H1 (cell line): Measurements from ENCODE around the gene C2.

Experiments
- CHD2 ChIP-seq: IDR thresholded peaks from 2 replicates; pipeline ENCODE4 v1.6.1; 2012; ENCODE audit warnings: low read length, improper control_type of control experiment
- CTCF ChIP-seq, 3 experiments: IDR thresholded peaks; 1 replicate in 2 of 3; 2 replicates in 1 of 3; pipeline versions ENCODE4 v1.5.1 to v1.6.1; 2011; ENCODE audit warnings: low read length in 3 of 3, mild to moderate bottlenecking in 3 of 3, inconsistent platforms in 2 of 3, low read depth in 1 of 3, moderate library complexity in 1 of 3; ENCODE audit not compliant: insufficient read depth in 1 of 3; ENCODE audit errors: control extremely low read depth in 1 of 3
- EP300 ChIP-seq, 2 experiments: IDR thresholded peaks; 1 replicate in 1 of 2; 2 replicates in 1 of 2; pipeline ENCODE4 v1.6.1; 2011 to 2012; ENCODE audit warnings: low read depth in 2 of 2, low read length in 2 of 2, mild to moderate bottlenecking in 2 of 2, borderline replicate concordance in 1 of 2, inconsistent platforms in 1 of 2, moderate library complexity in 1 of 2
- JUN ChIP-seq: IDR thresholded peaks from 2 replicates; pipeline ENCODE4 v1.6.1; 2011; ENCODE audit warnings: low read depth, mild to moderate bottlenecking, improper control_type of control experiment, low read length
- JUND ChIP-seq: IDR thresholded peaks from 2 replicates; pipeline ENCODE4 v1.6.1; 2011; ENCODE audit warnings: mild to moderate bottlenecking, improper control_type of control experiment, low read length
- POLR2AphosphoS5 ChIP-seq: IDR thresholded peaks from 2 replicates; pipeline ENCODE4 v1.6.1; 2011; ENCODE audit warnings: low read depth, low read length
- RFX5 ChIP-seq: IDR thresholded peaks from 2 replicates; pipeline ENCODE4 v1.6.1; 2011; ENCODE audit warnings: low read depth, low read length, improper control_type of control experiment, borderline replicate concordance
- USF2 ChIP-seq: IDR thresholded peaks from 2 replicates; pipeline ENCODE4 v1.6.1; 2011; ENCODE audit warnings: low read length, improper control_type of control experiment
- ZNF274 ChIP-seq: IDR thresholded peaks from 2 replicates; pipeline ENCODE4 v1.7.0; 2012; ENCODE audit warnings: low read length, borderline replicate concordance; ENCODE audit errors: extremely low read depth

GRCh38 chr6:31901953-31902643, 25.4 kb upstream of the C2 start, which contains the start of gene ZBTB12:
- TF ChIP-seq ZNF274 (no peak), CTCF (IDR thresholded peaks at IDR 0.05; ENCODE audit: control extremely low read depth in 1 of 3, insufficient read depth in 1 of 3, low read depth in 1 of 3, low read length in 3 of 3) (no peak), JUND (no peak), EP300 (IDR thresholded peaks at IDR 0.05; ENCODE audit: borderline replicate concordance in 1 of 2, low read depth in 2 of 2, low read length in 2 of 2) (no peak), RFX5 (no peak), JUN (no peak), POLR2AphosphoS5 (no peak), CHD2 (no peak), USF2 (no peak)
